ENCODE data around the gene LRRC3. TPM values are rescaled to one million over a fixed set of nuclear protein-coding genes. Genes with fewer than 3 reads are reported as not detected.

Gene LRRC3
- total RNA-seq, 1 donor from 2014 or later = 3.0 TPM

GRCh38 chr21:44510508-44511218 lies 55.4 kb downstream of the LRRC3 start:
- TF ChIP-seq CTCF (conservative IDR thresholded peaks at IDR 0.05; ENCODE audit: low read depth, low read length) = peak; percentile 77
- no peak for DNase-seq (ENCODE audit: low read depth)
- H3K4me3 ChIP-seq (ENCODE audit: low read depth, low read length) = peak overlapping the region; percentile 30

GRCh38 chr21:44511219-44511937 lies 56.1 kb downstream of the LRRC3 start:
- no peak for DNase-seq (ENCODE audit: low read depth)
- TF ChIP-seq CTCF (conservative IDR thresholded peaks at IDR 0.05; ENCODE audit: low read depth, low read length) = no peak
- no peak overlapping the region for H3K4me3 ChIP-seq (ENCODE audit: low read depth, low read length)

Other genes with a start within 250 kb of the LRRC3 start
- gene ICOSLG, start 214.6 kb upstream of the LRRC3 start, total RNA-seq = 0.29 and 2.7 TPM in 2 replicates
- not detected in 2 replicates for gene DNMT3L, start 193.6 kb upstream of the LRRC3 start, total RNA-seq
- gene AIRE, start 169.6 kb upstream of the LRRC3 start, total RNA-seq = not detected in 2 replicates
- gene PFKL, start 155.5 kb upstream of the LRRC3 start, total RNA-seq = 65.8 and 125 TPM in 2 replicates
- 11.2 and 11.4 TPM in 2 replicates for gene CFAP410, start 116.1 kb upstream of the LRRC3 start, total RNA-seq
- 0.52 and 1.7 TPM in 2 replicates for gene TRPM2, start 101.9 kb upstream of the LRRC3 start, total RNA-seq
- gene KRTAP10-1, start 84.7 kb downstream of the LRRC3 start, total RNA-seq = not detected in 2 replicates
- gene KRTAP10-2, start 96.0 kb downstream of the LRRC3 start, total RNA-seq = not detected in 2 replicates
- gene KRTAP10-3, start 103.3 kb downstream of the LRRC3 start, total RNA-seq = not detected in 2 replicates
- gene KRTAP10-4, start 118.2 kb downstream of the LRRC3 start, total RNA-seq = not detected in 2 replicates
- not detected in 2 replicates for gene KRTAP10-5, start 125.1 kb downstream of the LRRC3 start, total RNA-seq
- gene KRTAP10-6, start 137.0 kb downstream of the LRRC3 start, total RNA-seq = not detected in 2 replicates
- gene KRTAP10-7, start 145.1 kb downstream of the LRRC3 start, total RNA-seq = not detected in 2 replicates
- not detected in 2 replicates for gene KRTAP10-8, start 156.6 kb downstream of the LRRC3 start, total RNA-seq
- gene KRTAP10-9, start 171.6 kb downstream of the LRRC3 start, total RNA-seq = not detected in 2 replicates
- gene KRTAP10-10, start 181.8 kb downstream of the LRRC3 start, total RNA-seq = not detected in 2 replicates
- not detected in 2 replicates for gene KRTAP10-11, start 190.9 kb downstream of the LRRC3 start, total RNA-seq
- not detected in 2 replicates for gene KRTAP12-4, start 199.1 kb downstream of the LRRC3 start, total RNA-seq
- not detected in 2 replicates for gene KRTAP12-3, start 202.4 kb downstream of the LRRC3 start, total RNA-seq
- not detected in 2 replicates for gene KRTAP12-2, start 211.4 kb downstream of the LRRC3 start, total RNA-seq
- gene KRTAP12-1, start 226.7 kb downstream of the LRRC3 start, total RNA-seq = not detected in 2 replicates
- not detected in 2 replicates for gene KRTAP10-12, start 241.7 kb downstream of the LRRC3 start, total RNA-seq

All from epithelial cell of proximal tubule (primary cell).